HG02884 (cell line): ENCODE measurements around the gene TMEM184B.

Experiments
- ATAC-seq: cut with Tn5 transposase; IDR thresholded peaks from one replicate; pipeline ENCODE4 v1.9.1; 2021; ENCODE audit warnings: mild to moderate bottlenecking, moderate library complexity; ENCODE audit not compliant: unreplicated experiment

The TMEM184B gene

GRCh38 chr22:38272373-38273134 is at the start of gene TMEM184B:
Gene TMEM184B, minus strand, starts transcription at chr22:38273010. Its CDS starts 25,049 bp downstream, at chr22:38247961.
- ATAC-seq = peak; percentile 65

DNA sequence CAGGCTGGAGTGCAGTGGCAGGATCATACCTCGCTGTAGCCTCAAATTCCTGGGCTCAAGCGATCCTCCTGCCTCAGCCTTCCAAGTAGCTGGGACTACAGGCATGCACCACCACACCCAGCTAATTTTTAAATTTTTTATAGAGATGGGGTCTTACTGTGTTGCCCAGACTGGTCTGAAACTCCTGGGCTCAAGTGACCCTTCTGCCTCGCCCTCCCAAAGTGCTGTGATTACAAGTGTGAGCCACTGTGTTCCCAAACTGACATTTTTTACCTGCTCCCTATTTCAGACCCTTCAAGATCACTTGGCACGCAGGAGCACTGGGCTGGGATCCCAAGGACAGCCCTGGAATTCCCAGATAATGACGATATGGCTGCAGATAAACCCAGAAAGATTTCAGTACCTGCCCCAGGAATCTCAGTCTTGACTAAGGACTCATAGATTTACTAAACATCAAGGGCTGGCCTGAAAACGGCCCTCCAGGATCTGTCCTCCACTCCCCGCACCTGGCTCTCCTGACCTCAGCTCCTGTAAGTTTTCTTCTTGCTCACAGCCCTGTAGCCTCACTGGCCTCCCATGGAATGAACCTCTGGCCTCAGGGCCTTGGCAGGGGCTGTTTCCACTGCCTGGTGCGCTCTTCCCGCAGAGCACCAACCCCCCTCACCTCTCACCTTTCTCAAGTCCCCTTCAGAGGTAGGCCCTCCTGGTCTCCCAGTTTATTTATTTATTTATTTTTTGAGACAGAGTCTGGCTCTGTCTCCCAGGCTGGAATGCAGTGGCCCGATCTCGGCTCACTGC is 48.0 kb upstream of the TMEM184B start:
- ATAC-seq = no peak

- ATAC-seq = no peak
These were observed 46.3 kb upstream of the TMEM184B start for GRCh38 chr22:38318792-38319773.

GRCh38 chr22:38317995-38318715 is 45.3 kb upstream of the TMEM184B start:
- ATAC-seq = no peak

DNA sequence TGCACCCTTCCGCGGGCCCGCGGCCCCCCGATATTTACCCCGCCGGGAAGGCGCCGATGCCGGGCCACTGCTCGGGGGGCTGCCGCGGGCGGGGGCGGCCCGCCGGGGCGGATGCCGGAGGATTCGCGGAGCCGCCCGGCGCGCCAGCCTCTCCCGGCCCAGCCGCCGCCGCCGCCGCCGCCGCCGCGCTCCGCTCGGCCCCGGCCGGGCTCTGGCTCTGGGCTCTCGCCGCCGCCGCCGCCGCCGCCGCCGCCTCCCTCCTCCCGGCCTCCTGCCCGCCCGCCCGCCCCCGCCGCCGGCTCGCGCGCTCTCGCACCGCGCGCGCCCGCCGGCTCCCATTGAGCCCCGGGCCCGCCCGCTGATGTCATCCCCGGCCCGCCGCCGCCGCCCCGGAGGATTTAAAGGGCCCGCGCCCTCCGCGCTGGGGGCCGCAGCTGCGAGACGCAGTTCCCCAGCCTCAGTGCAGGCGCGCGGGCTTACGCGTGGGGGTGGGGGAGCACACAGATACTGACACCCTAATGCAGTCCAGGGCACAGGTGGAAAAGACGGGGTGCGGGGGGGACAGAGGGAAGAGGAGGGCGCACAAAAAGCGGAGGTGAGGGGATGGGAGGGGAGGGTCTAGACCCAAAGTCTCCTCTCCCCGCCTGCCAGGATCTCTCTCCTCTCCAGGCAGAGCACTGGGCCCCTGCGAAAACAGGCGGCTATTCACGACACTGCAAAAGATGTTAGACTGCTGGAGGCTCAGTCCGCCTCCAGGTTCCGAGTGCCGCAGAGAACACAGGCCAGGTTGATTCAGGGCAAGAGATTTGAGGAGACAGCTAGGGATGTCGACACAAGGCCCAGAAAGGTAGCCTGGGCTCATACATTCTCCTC is 44.5 kb upstream of the TMEM184B start, which contains the start of gene CSNK1E:
Gene CSNK1E (minus strand): TSS at position 312 of the 873 bp plus-strand sequence. CDS start 3,276 bp downstream, outside the sequence.
- ATAC-seq = no peak

GRCh38 chr22:38316364-38317121 is 43.7 kb upstream of the TMEM184B start:
- no peak for ATAC-seq

GRCh38 chr22:38315823-38316363 is 43.1 kb upstream of the TMEM184B start:
- no peak for ATAC-seq

- no peak for ATAC-seq
These were observed 42.4 kb upstream of the TMEM184B start for GRCh38 chr22:38314933-38315822.

GRCh38 chr22:38314051-38314932 is 41.5 kb upstream of the TMEM184B start:
- no peak for ATAC-seq

GRCh38 chr22:38313384-38313955 is 40.7 kb upstream of the TMEM184B start:
- no peak for ATAC-seq

DNA sequence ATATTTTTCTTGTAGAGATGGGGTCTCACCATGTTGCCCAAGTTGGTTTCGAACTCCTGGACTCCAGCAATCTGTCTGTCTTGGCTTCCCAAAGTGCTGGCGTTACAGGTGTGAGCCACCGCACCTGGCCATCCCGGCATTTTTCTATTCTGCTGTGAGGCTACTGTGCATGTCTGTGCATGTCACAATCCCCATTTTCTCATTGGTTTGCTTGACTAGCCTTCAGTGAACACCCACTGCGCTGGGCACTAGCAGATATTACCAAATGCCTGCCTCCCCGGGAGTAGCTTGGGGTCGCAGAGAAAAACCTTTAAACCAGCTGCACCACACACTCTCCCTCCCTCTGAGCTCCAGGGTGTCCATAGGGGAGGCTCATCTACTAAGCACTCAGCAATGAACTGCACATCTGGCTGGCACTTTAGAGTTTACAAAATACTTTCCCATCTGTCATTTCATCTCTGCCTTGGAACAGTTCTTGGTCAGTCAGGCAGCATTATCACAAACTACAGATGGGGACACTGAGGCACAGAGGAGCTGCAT is 39.5 kb upstream of the TMEM184B start:
- ATAC-seq = no peak

DNA sequence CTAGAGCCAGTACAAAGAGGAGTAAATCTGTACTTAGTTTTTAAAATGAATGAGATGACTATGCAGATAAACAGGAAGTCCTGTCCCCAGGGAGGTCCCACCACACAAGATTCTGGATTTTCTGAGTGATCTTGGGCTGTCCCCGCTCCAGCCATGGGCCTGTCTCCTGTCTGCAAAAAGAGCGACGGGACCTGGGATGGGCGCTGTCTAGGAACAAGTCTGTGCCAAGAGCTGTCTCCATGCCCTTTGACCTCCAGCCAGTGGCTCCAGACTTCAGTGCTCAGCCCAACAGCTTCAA is 38.5 kb upstream of the TMEM184B start:
- no peak for ATAC-seq

DNA sequence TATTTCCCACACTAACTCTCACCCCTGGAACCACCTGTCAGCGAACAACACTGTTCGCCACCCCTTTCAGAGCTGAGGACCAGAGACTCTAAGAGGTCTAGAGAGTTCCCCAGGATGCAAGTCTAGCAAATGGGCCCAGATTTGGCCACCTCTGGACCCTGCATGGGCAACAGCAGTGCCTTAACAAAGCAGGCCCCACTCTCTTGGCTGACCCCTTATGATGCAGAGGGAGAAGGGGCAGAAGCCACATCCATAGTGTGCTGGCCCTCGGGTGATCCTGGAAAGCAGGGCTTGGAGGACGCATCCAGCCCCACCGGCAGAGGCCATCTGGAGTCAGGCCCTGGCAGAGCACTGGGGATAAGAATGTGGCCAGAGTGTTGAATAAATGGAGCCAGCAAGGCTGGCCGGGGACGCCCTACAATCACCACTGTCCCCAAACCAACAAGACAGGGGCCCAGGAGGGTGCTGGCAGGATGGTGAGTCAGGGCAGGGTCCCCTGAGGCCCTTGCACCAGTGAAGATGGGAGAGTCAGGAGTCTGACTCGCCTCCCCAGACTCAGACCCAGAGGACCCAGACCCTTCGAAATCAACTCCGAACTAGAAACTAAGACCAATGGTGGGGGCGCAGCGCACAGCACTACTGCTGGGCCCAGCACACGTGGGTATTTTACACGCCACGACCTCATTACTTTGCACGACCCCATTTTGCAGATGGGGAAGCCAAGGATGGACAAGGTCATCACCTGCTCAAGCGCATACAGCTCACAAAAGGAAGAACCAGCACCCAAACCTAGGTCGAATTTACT is 37.9 kb upstream of the TMEM184B start:
- no peak for ATAC-seq

- ATAC-seq = no peak
These were observed 37.1 kb upstream of the TMEM184B start for GRCh38 chr22:38309614-38310517.
